Breast epithelium (tissue), 3 donors: ENCODE results near the gene NLGN4X.

Source experiments
- POLR2AphosphoS5 ChIP-seq, 3 donors: sonication (generic); formaldehyde crosslinking; IDR thresholded peaks; one replicate each; pipeline ENCODE4 v1.6.1; 2017; ENCODE audit warnings: antibody characterized with exemption in 3 of 3
- TF ChIP-seq, protein P1 (sequence below), 3 donors: fragments of 450-650 bp; IDR thresholded peaks; one replicate each; pipeline ENCODE4 v1.5.1; 2016 to 2017; ENCODE audit warnings: antibody characterized with exemption in 3 of 3, mild to moderate bottlenecking in 3 of 3, moderate library complexity in 3 of 3

DNA sequence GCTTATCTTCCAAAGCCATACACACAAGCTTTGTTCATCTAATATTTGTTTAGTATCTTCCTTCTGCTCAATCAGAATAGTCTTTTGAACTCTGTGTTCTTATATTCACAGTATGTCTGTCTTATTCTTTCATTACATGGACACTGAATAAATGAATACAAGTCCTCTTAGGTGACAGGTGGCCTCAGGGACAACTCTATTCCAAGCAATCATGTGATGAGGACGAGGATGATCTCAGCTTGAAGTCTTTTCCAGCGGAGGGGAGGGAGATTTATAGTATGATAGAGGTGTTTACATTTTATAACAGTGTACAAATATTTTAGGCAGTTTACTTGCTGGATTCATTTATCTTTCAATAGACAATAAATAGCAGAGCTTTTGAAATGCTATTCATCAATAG lies 300.4 kb downstream of the NLGN4X start:
- TF ChIP-seq, protein P1, sequence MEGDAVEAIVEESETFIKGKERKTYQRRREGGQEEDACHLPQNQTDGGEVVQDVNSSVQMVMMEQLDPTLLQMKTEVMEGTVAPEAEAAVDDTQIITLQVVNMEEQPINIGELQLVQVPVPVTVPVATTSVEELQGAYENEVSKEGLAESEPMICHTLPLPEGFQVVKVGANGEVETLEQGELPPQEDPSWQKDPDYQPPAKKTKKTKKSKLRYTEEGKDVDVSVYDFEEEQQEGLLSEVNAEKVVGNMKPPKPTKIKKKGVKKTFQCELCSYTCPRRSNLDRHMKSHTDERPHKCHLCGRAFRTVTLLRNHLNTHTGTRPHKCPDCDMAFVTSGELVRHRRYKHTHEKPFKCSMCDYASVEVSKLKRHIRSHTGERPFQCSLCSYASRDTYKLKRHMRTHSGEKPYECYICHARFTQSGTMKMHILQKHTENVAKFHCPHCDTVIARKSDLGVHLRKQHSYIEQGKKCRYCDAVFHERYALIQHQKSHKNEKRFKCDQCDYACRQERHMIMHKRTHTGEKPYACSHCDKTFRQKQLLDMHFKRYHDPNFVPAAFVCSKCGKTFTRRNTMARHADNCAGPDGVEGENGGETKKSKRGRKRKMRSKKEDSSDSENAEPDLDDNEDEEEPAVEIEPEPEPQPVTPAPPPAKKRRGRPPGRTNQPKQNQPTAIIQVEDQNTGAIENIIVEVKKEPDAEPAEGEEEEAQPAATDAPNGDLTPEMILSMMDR (IDR thresholded peaks at IDR 0.05), result no peak
- TF ChIP-seq POLR2AphosphoS5 (IDR thresholded peaks at IDR 0.05), result no peak
